ENCODE data around the gene AURKA.

DNA sequence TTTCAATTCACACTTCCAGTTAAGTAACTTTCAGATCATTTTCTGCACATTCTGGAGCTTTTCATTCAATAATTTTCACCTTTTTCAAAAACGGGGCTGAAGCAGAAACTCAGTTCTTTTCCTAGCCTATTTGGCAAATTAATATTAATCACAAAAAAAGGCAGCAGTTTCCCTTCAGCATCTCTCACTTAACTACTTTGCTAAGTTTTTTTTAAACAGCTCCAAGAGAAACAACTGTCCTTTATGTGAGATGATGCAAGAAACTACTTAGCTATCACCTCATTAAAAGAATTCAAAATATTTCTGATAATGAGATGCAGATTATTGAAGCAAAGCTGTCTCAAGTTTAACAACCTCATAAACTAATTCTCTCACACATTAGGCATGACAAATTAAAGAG, 31.9 kb upstream of the AURKA start:
- TF ChIP-seq, protein P1, sequence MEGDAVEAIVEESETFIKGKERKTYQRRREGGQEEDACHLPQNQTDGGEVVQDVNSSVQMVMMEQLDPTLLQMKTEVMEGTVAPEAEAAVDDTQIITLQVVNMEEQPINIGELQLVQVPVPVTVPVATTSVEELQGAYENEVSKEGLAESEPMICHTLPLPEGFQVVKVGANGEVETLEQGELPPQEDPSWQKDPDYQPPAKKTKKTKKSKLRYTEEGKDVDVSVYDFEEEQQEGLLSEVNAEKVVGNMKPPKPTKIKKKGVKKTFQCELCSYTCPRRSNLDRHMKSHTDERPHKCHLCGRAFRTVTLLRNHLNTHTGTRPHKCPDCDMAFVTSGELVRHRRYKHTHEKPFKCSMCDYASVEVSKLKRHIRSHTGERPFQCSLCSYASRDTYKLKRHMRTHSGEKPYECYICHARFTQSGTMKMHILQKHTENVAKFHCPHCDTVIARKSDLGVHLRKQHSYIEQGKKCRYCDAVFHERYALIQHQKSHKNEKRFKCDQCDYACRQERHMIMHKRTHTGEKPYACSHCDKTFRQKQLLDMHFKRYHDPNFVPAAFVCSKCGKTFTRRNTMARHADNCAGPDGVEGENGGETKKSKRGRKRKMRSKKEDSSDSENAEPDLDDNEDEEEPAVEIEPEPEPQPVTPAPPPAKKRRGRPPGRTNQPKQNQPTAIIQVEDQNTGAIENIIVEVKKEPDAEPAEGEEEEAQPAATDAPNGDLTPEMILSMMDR (IDR thresholded peaks at IDR 0.05 in 4 of 5, conservative IDR thresholded peaks at IDR 0.05 in 1 of 5) = no peak
- TF ChIP-seq POLR2A (IDR thresholded peaks at IDR 0.05) = no peak

Data from gastrocnemius medialis (tissue), 4 donors.